H1 (cell line): ENCODE measurements around the gene MUC5B. TPM values are rescaled to one million over a fixed set of nuclear protein-coding genes. Genes with fewer than 3 reads are reported as not detected.

Experiments used
- CTCF ChIA-PET: fragments of 300-600 bp; sonication (Branson Sonifier 250); formaldehyde crosslinking; loops from one replicate; lab custom pipeline; 2021; ENCODE audit not compliant: partially characterized antibody; lab: Charles Lee
- POLR2A ChIA-PET: fragments of 300-600 bp; sonication (Branson Sonifier 250); formaldehyde crosslinking; loops from one replicate; lab custom pipeline; 2021; ENCODE audit warnings: inconsistent platforms; ENCODE audit not compliant: partially characterized antibody; lab: Charles Lee
- DNase-seq, 2 experiments: peaks; one replicate each; pipeline versions ENCODE4 v3.0.0 to v3.0.0-alpha.2; 2010 to 2022; ENCODE audit warnings: low spot score in 2 of 2, low read depth in 1 of 2, mixed read lengths in 1 of 2
- FAIRE-seq: peaks from 2 replicates; lab custom pipeline; 2011; peaks lifted over from hg19 to GRCh38; lab: Jason Lieb, UNC
- H2AFZ ChIP-seq: 2 replicates; pipeline ENCODE4 v1.8.1; 2012; ENCODE audit warnings: low read length, inconsistent platforms
- H2AK5ac ChIP-seq: 2 replicates; pipeline ENCODE4 v1.6.1; 2013; ENCODE audit warnings: low read depth, low read length
- H2BK120ac ChIP-seq: replicated peaks from 2 replicates; pipeline ENCODE3; 2013; ENCODE audit warnings: low read depth, low read length, inconsistent platforms
- H2BK12ac ChIP-seq: 2 replicates; pipeline ENCODE4 v1.6.1; 2013; ENCODE audit warnings: low read depth, low read length
- H2BK15ac ChIP-seq: 2 replicates; pipeline ENCODE4 v1.6.1; 2013; ENCODE audit warnings: low read length
- H2BK20ac ChIP-seq: 2 replicates; pipeline ENCODE4 v1.6.1; 2013; ENCODE audit warnings: low read length
- H2BK5ac ChIP-seq: 2 replicates; pipeline ENCODE4 v1.6.1; 2013; ENCODE audit warnings: low read depth, low read length
- H3K14ac ChIP-seq: 2 replicates; pipeline ENCODE4 v1.6.1; 2013; ENCODE audit warnings: inconsistent platforms; ENCODE audit not compliant: insufficient read length
- H3K18ac ChIP-seq: 2 replicates; pipeline ENCODE4 v1.6.1; 2013; ENCODE audit warnings: low read length; ENCODE audit errors: extremely low read depth
- H3K23ac ChIP-seq: 2 replicates; pipeline ENCODE4 v1.6.1; 2013; ENCODE audit warnings: inconsistent platforms; ENCODE audit not compliant: insufficient read length
- H3K23me2 ChIP-seq: 2 replicates; pipeline ENCODE4 v1.6.1; 2013; ENCODE audit warnings: low read depth, low read length
- H3K27ac ChIP-seq: 2 replicates; pipeline ENCODE4 v1.6.1; 2011; ENCODE audit warnings: low read depth, low read length, inconsistent platforms
- H3K27me3 ChIP-seq, 4 experiments: replicated peaks in 1 of 4; 1 replicate in 1 of 4; 2 replicates in 3 of 4; pipeline versions ENCODE4 v1.6.1 to v1.8.1; 2011 to 2013; ENCODE audit warnings: low read length in 3 of 4, mild to moderate bottlenecking in 3 of 4, inconsistent platforms in 2 of 4, mixed read lengths in 2 of 4, moderate library complexity in 1 of 4; ENCODE audit not compliant: control insufficient read depth in 3 of 4, insufficient read depth in 3 of 4; ENCODE audit errors: extremely low read depth in 1 of 4
- H3K36me3 ChIP-seq, 4 experiments: 2 replicates each; pipeline versions ENCODE4 v1.6.1 to v1.8.1; 2011 to 2013; ENCODE audit warnings: mild to moderate bottlenecking in 4 of 4, low read length in 3 of 4, moderate library complexity in 2 of 4, control low read depth in 1 of 4, inconsistent platforms in 1 of 4; ENCODE audit not compliant: insufficient read depth in 4 of 4, control insufficient read depth in 2 of 4
- H3K4ac ChIP-seq: replicated peaks from 2 replicates; pipeline ENCODE3; 2013; ENCODE audit warnings: low read length, low read depth, mixed read lengths, inconsistent platforms; ENCODE audit not compliant: insufficient read length
- H3K4me1 ChIP-seq, 4 experiments: replicated peaks in 1 of 4; 1 replicate in 1 of 4; 2 replicates in 3 of 4; pipeline versions ENCODE4 v1.6.1 to v1.8.1; 2011 to 2013; ENCODE audit warnings: low read length in 3 of 4, inconsistent platforms in 2 of 4, mixed read lengths in 1 of 4; ENCODE audit not compliant: insufficient read depth in 4 of 4, control insufficient read depth in 3 of 4
- H3K4me2 ChIP-seq, 2 experiments: 2 replicates each; pipeline versions ENCODE4 v1.6.1 to v1.8.1; 2011 to 2013; ENCODE audit warnings: low read depth in 2 of 2, low read length in 2 of 2, control low read depth in 1 of 2, inconsistent platforms in 1 of 2, mild to moderate bottlenecking in 1 of 2; ENCODE audit not compliant: insufficient read depth in 1 of 2
- H3K4me3 ChIP-seq, 4 experiments: fragments of 200-600, 300-600 bp in 1 of 4; sonication (generic), shearing (Covaris generic), sonication (Bioruptor Twin) in 1 of 4; 2 replicates each; pipeline versions ENCODE4 v1.5.1 to v1.8.1; 2011 to 2016; ENCODE audit warnings: low read length in 4 of 4, low read depth in 3 of 4, control low read depth in 2 of 4, inconsistent platforms in 2 of 4, mild to moderate bottlenecking in 2 of 4, mixed read lengths in 1 of 4, moderate library complexity in 1 of 4; ENCODE audit not compliant: insufficient read depth in 2 of 4; ENCODE audit errors: extremely low read depth in 1 of 4
- H3K56ac ChIP-seq: replicated peaks from 2 replicates; pipeline ENCODE3; 2013; ENCODE audit warnings: low read depth, mild to moderate bottlenecking, mixed read lengths, low read length, inconsistent platforms; ENCODE audit not compliant: insufficient read length
- H3K79me1 ChIP-seq: 2 replicates; pipeline ENCODE4 v1.6.1; 2013; ENCODE audit warnings: low read depth, low read length, control low read depth
- H3K79me2 ChIP-seq, 2 experiments: 2 replicates each; pipeline versions ENCODE4 v1.6.1 to v1.8.1; 2012 to 2013; ENCODE audit warnings: low read length in 2 of 2, mild to moderate bottlenecking in 2 of 2, inconsistent platforms in 1 of 2; ENCODE audit not compliant: insufficient read depth in 2 of 2, control insufficient read depth in 1 of 2
- H3K9ac ChIP-seq, 4 experiments: replicated peaks in 1 of 4; 1 replicate in 1 of 4; 2 replicates in 3 of 4; pipeline versions ENCODE4 v1.6.1 to v1.8.1; 2011 to 2013; ENCODE audit warnings: low read depth in 3 of 4, low read length in 3 of 4, control low read depth in 2 of 4, mild to moderate bottlenecking in 2 of 4, moderate library complexity in 2 of 4, inconsistent platforms in 1 of 4; ENCODE audit errors: extremely low read depth in 1 of 4
- H3K9me3 ChIP-seq, 2 experiments: 2 replicates each; pipeline versions ENCODE4 v1.6.1 to v1.8.1; 2012 to 2013; ENCODE audit warnings: mild to moderate bottlenecking in 2 of 2, moderate library complexity in 2 of 2, control low read depth in 1 of 2, inconsistent platforms in 1 of 2, low read depth in 1 of 2, low read length in 1 of 2, mixed read lengths in 1 of 2; ENCODE audit not compliant: insufficient read depth in 2 of 2
- H4K20me1 ChIP-seq, 2 experiments: replicated peaks in 1 of 2; 2 replicates each; pipeline versions ENCODE3 to v1.8.1; 2011 to 2013; ENCODE audit warnings: inconsistent platforms in 2 of 2, low read length in 2 of 2, mild to moderate bottlenecking in 1 of 2; ENCODE audit not compliant: insufficient read depth in 2 of 2, control insufficient read depth in 1 of 2
- H4K5ac ChIP-seq: 2 replicates; pipeline ENCODE4 v1.6.1; 2013; ENCODE audit warnings: low read length, low read depth, mixed read lengths, inconsistent platforms; ENCODE audit not compliant: insufficient read length
- H4K8ac ChIP-seq: 2 replicates; pipeline ENCODE4 v1.8.0; 2013; ENCODE audit warnings: mild to moderate bottlenecking, moderate library complexity, low read length, inconsistent platforms; ENCODE audit not compliant: insufficient read depth; ENCODE audit errors: extremely low read depth
- H4K91ac ChIP-seq: replicated peaks from 2 replicates; pipeline ENCODE3; 2013; ENCODE audit warnings: low read length, mixed read lengths, inconsistent platforms; ENCODE audit not compliant: insufficient read length
- ASH2L ChIP-seq: fragments of 200-600, 300-600 bp; sonication (generic); IDR thresholded peaks from one replicate; pipeline ENCODE4 v1.7.1; 2017; ENCODE audit warnings: low read length
- BCL11A ChIP-seq, 2 experiments: IDR thresholded peaks; one replicate each; pipeline ENCODE4 v1.6.1; 2011; ENCODE audit warnings: low read depth in 2 of 2, low read length in 2 of 2, mild to moderate bottlenecking in 2 of 2
- CHD2 ChIP-seq: IDR thresholded peaks from 2 replicates; pipeline ENCODE4 v1.6.1; 2012; ENCODE audit warnings: low read length, improper control_type of control experiment
- EZH2 ChIP-seq: fragments of 200-600 bp; sonication (generic); IDR thresholded peaks from 2 replicates; pipeline ENCODE4 v1.7.1; 2012; ENCODE audit warnings: low read depth, mild to moderate bottlenecking, moderate library complexity, low read length, inconsistent platforms; ENCODE audit not compliant: severe bottlenecking
- KDM5A ChIP-seq: fragments of 200-600 bp; IDR thresholded peaks from 2 replicates; pipeline ENCODE4 v1.7.1; 2012; ENCODE audit warnings: mild to moderate bottlenecking, low read length, inconsistent platforms, mixed read lengths
- SP4 ChIP-seq: IDR thresholded peaks from 2 replicates; pipeline ENCODE4 v1.6.1; 2012; ENCODE audit warnings: low read length, inconsistent platforms
- WGBS, 2 experiments: shearing (Covaris generic) in 1 of 2; methylation state at CpG; one replicate each; pipeline versions ENCODE4 v1.1.6 to v1.1.7; 2013 to 2015; ENCODE audit warnings: low lambda C conversion rate in 2 of 2, mixed read lengths in 2 of 2, inconsistent platforms in 1 of 2, low coverage in 1 of 2, missing lambda C conversion rate in 1 of 2; ENCODE audit not compliant: insufficient replicate concordance in 2 of 2, insufficient coverage in 1 of 2, insufficient read length in 1 of 2; ENCODE audit errors: extremely low coverage in 1 of 2, missing lambda C conversion rate in 1 of 2; 5-methylcytosine and 5-hydroxymethylcytosine counted together
- polyA plus RNA-seq, 7 experiments: library from polyadenylated mRNA; depleted of rRNA in 3 of 7; stranded (reverse) in 5 of 7; unstranded in 2 of 7; fragments of >200 nt in 5 of 7; fragments of 200-250 nt in 2 of 7; gene quantifications; 1 replicate in 5 of 7; 2 replicates in 1 of 7; 4 replicates in 1 of 7; pipeline versions ENCODE4 v1.2.1 to v1.2.3, GENCODE V29; 2011 to 2013; ENCODE audit warnings: missing spikeins in 2 of 7, mixed read lengths in 2 of 7
- total RNA-seq: library from RNA; stranded (reverse); fragmentation: NEBNext Ultra II Directional; extraction: Animal tissue kit (Norgen Biotek cat#: 25700); gene quantifications from 2 replicates; pipeline ENCODE4 v1.2.1, GENCODE V29; 2021
- TF ChIP-seq, protein P1 (sequence below): IDR thresholded peaks from 2 replicates; pipeline ENCODE4 v1.6.1; 2011; ENCODE audit warnings: low read length, improper control_type of control experiment
- TF ChIP-seq, protein P2 (sequence below): IDR thresholded peaks from 2 replicates; pipeline ENCODE4 v1.6.1; 2012; ENCODE audit warnings: low read length, inconsistent platforms

The MUC5B gene
- total and polyA plus RNA-seq, 2 of the 8 experiments (the other 6 are each of a cell fraction or from before 2014, with no cell fraction given): 0.02 to 0.03 TPM

DNA sequence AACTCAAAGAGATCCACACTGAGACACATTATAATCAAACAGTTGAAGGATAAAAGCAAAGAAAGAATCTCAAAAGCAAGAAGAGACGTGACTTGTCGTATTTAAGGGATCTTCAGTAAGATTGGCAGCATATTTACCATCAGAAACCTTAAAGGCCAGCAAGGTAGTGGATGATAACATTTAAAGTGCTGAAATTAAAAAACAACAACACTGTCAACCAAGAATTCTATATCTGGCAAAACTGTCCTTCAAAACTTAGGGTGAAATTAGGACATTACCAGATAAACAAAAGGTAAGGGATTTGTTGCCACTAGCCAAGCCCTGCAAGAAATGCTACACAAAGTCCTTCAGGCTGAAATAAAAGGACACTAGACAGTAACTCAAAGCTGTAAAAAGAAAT, 11.0 kb upstream of the MUC5B start:
- Histone ChIP-seq H3K14ac (no peak overlapping the region), H3K79me2 (no peaks in the 10 kb centered on the region), H4K91ac (no peak overlapping the region), H2BK12ac (no peak overlapping the region), H3K9ac (no peak overlapping the region), H4K5ac (no peak overlapping the region), H3K23ac (no peak overlapping the region), H3K9me3 (peaks cover 20 to 39% of the 10 kb centered on the region in 2 experiments), H2AFZ (no peak overlapping the region), H4K8ac (no peak overlapping the region), H3K27me3 (no peaks in the 10 kb centered on the region), H3K4me1 (no peaks in the 10 kb centered on the region), H2AK5ac (no peak overlapping the region), H3K4me2 (no peak overlapping the region), H3K4me3 (no peak overlapping the region), H4K20me1 (no peaks in the 10 kb centered on the region), H2BK120ac (no peak overlapping the region), H3K27ac (no peak overlapping the region), H2BK15ac (no peak overlapping the region), H3K23me2 (no peaks in the 10 kb centered on the region), H2BK20ac (no peak overlapping the region), H3K18ac (no peak overlapping the region), H3K79me1 (no peaks in the 10 kb centered on the region), H3K36me3 (no peaks in the 10 kb centered on the region), H2BK5ac (no peak overlapping the region), H3K4ac (no peak overlapping the region), H3K56ac (no peak overlapping the region)
- FAIRE-seq (no peak), DNase-seq (no peak)
- WGBS, 2 experiments: 69% methylated on average over 2 of the region's 2 CpGs; no CpG with 5 or more reads in 1 of the 2 experiments
- TF ChIP-seq, protein P1, sequence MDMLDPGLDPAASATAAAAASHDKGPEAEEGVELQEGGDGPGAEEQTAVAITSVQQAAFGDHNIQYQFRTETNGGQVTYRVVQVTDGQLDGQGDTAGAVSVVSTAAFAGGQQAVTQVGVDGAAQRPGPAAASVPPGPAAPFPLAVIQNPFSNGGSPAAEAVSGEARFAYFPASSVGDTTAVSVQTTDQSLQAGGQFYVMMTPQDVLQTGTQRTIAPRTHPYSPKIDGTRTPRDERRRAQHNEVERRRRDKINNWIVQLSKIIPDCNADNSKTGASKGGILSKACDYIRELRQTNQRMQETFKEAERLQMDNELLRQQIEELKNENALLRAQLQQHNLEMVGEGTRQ: no peak
- TF ChIP-seq CHD2 (no peak), BCL11A (IDR thresholded peaks at IDR 0.05; ENCODE audit: low read depth in 2 of 2, low read length in 2 of 2) (no peak), EZH2 (no peak), SP4 (no peak), ASH2L (no peak), KDM5A (no peak)
- TF ChIP-seq, protein P2, sequence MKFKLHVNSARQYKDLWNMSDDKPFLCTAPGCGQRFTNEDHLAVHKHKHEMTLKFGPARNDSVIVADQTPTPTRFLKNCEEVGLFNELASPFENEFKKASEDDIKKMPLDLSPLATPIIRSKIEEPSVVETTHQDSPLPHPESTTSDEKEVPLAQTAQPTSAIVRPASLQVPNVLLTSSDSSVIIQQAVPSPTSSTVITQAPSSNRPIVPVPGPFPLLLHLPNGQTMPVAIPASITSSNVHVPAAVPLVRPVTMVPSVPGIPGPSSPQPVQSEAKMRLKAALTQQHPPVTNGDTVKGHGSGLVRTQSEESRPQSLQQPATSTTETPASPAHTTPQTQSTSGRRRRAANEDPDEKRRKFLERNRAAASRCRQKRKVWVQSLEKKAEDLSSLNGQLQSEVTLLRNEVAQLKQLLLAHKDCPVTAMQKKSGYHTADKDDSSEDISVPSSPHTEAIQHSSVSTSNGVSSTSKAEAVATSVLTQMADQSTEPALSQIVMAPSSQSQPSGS: no peak
- ChIA-PET POLR2A (no interaction called here), CTCF (no interaction called here)
